Naive B cell (primary cell): ENCODE results near the gene ROBO4. TPM values are rescaled to one million over a fixed set of nuclear protein-coding genes. Genes with fewer than 3 reads are reported as not detected.

Experiments used
- ATAC-seq, 2 donors: fragments of 150-1000 bp; cut with Tn5 transposase; 2 replicates each; pipeline ENCODE4 v1.10.0; 2021; ENCODE audit warnings: low read depth in 2 of 2, mild to moderate bottlenecking in 2 of 2, moderate library complexity in 2 of 2
- DNase-seq: peaks from one replicate; pipeline ENCODE4 v3.0.0; 2022
- H3K27ac Mint-ChIP-seq, 6 donors: one replicate each; pipeline ENCODE4 v1.8.0; 2020 to 2022; ENCODE audit warnings: mild to moderate bottlenecking in 6 of 6, mixed read lengths in 6 of 6, moderate library complexity in 5 of 6, inconsistent platforms in 2 of 6
- H3K27me3 Mint-ChIP-seq, 3 donors: one replicate each; pipeline ENCODE4 v1.8.0; 2021 to 2022; ENCODE audit warnings: mixed read lengths in 3 of 3, mild to moderate bottlenecking in 1 of 3
- H3K36me3 Mint-ChIP-seq, 2 donors: one replicate each; pipeline ENCODE4 v1.8.0; 2020 to 2022; ENCODE audit warnings: mixed read lengths in 2 of 2, inconsistent platforms in 1 of 2, mild to moderate bottlenecking in 1 of 2
- H3K4me1 Mint-ChIP-seq, 3 donors: one replicate each; pipeline ENCODE4 v1.8.0; 2020 to 2022; ENCODE audit warnings: mixed read lengths in 3 of 3, inconsistent platforms in 1 of 3, mild to moderate bottlenecking in 1 of 3, moderate library complexity in 1 of 3
- H3K4me3 Mint-ChIP-seq, 8 donors: one replicate each; pipeline ENCODE4 v1.8.0; 2020 to 2022; ENCODE audit warnings: mild to moderate bottlenecking in 8 of 8, mixed read lengths in 8 of 8, moderate library complexity in 8 of 8, inconsistent platforms in 2 of 8
- H3K9me3 Mint-ChIP-seq, 7 donors: one replicate each; pipeline ENCODE4 v1.8.0; 2020 to 2022; ENCODE audit warnings: mixed read lengths in 7 of 7, mild to moderate bottlenecking in 5 of 7, inconsistent platforms in 2 of 7, moderate library complexity in 1 of 7
- polyA plus RNA-seq, 6 donors: library from polyadenylated mRNA; unstranded; fragments of 300-500 nt; fragmentation: Illumina TruSeq; gene quantifications; one replicate each; pipeline ENCODE4 v1.2.3, GENCODE V29; 2021; ENCODE audit warnings: low read depth in 6 of 6

ROBO4 gene
- polyA plus RNA-seq, 6 donors from 2014 or later, result not detected

- peaks cover 16 to 23% (median 23%) of the 10 kb centered on the region in 3 donors for H3K4me1 Mint-ChIP-seq
- peak overlapping the region in 1 of 6 donors; percentile 10 for H3K27ac Mint-ChIP-seq
- peaks cover 33 to 69% (median 67%) of the 10 kb centered on the region in 3 donors for H3K27me3 Mint-ChIP-seq
- H3K36me3 Mint-ChIP-seq, result peaks cover 0 to 15% of the 10 kb centered on the region in 2 donors
- H3K4me3 Mint-ChIP-seq, result peak overlapping the region in 1 of 8 donors; percentile 75
- ATAC-seq (no peak), DNase-seq (no peak)
- peaks cover 0 to 2% (median 0%) of the 10 kb centered on the region in 7 donors for H3K9me3 Mint-ChIP-seq
Measured at GRCh38 chr11:124879493-124880289, 18.0 kb downstream of the ROBO4 start.

GRCh38 chr11:124878759-124879492 is 18.7 kb downstream of the ROBO4 start:
- Mint-ChIP-seq H3K4me3 (peak overlapping the region in 4 of 8 donors; percentile 42 to 75 (median 50)), H3K9me3 (peaks cover 0 to 2% (median 0%) of the 10 kb centered on the region in 7 donors), H3K36me3 (peaks cover 0 to 15% of the 10 kb centered on the region in 2 donors), H3K27me3 (peaks cover 36 to 70% (median 69%) of the 10 kb centered on the region in 3 donors), H3K27ac (no peak overlapping the region), H3K4me1 (peaks cover 16 to 24% (median 23%) of the 10 kb centered on the region in 3 donors)
- no peak for DNase-seq
- no peak for ATAC-seq

GRCh38 chr11:124877910-124878758 is 19.5 kb downstream of the ROBO4 start:
- peak overlapping the region in 3 of 6 donors; percentile 16 to 43 (median 19) for H3K27ac Mint-ChIP-seq

GRCh38 chr11:124877631-124877909 is 20.1 kb downstream of the ROBO4 start:
- DNase-seq, result no peak
- Mint-ChIP-seq H3K27me3 (peaks cover 40 to 80% (median 78%) of the 10 kb centered on the region in 3 donors), H3K9me3 (peaks cover 0 to 2% (median 0%) of the 10 kb centered on the region in 7 donors), H3K36me3 (peaks cover 0 to 15% of the 10 kb centered on the region in 2 donors), H3K4me3 (peak overlapping the region; percentile 74 to 94 (median 88)), H3K4me1 (peaks cover 16 to 24% (median 23%) of the 10 kb centered on the region in 3 donors), H3K27ac (peak overlapping the region in 2 of 6 donors; percentile 16 to 43)
- no peak for ATAC-seq

More at GRCh38 chr11:124877910-124878758, 19.5 kb downstream of the ROBO4 start:
- H3K27me3 Mint-ChIP-seq, result peaks cover 40 to 74% (median 73%) of the 10 kb centered on the region in 3 donors
- no peak for DNase-seq
- ATAC-seq, result no peak
- peaks cover 0 to 2% (median 0%) of the 10 kb centered on the region in 7 donors for H3K9me3 Mint-ChIP-seq
- peak overlapping the region; percentile 69 to 94 (median 82) for H3K4me3 Mint-ChIP-seq
- H3K36me3 Mint-ChIP-seq, result peaks cover 0 to 15% of the 10 kb centered on the region in 2 donors
- peaks cover 16 to 24% (median 23%) of the 10 kb centered on the region in 3 donors for H3K4me1 Mint-ChIP-seq

GRCh38 chr11:124876818-124877630 is 20.6 kb downstream of the ROBO4 start:
- H3K9me3 Mint-ChIP-seq, result peaks cover 0 to 2% (median 0%) of the 10 kb centered on the region in 7 donors
- H3K4me3 Mint-ChIP-seq, result peak overlapping the region; percentile 76 to 94 (median 88)
- peaks cover 16 to 24% (median 23%) of the 10 kb centered on the region in 3 donors for H3K4me1 Mint-ChIP-seq
- H3K27me3 Mint-ChIP-seq, result peaks cover 45 to 85% (median 84%) of the 10 kb centered on the region in 3 donors
- DNase-seq (no peak), ATAC-seq (no peak)
- peak overlapping the region in 3 of 6 donors; percentile 14 to 91 (median 43) for H3K27ac Mint-ChIP-seq
- peaks cover 0 to 15% of the 10 kb centered on the region in 2 donors for H3K36me3 Mint-ChIP-seq

- H3K27me3 Mint-ChIP-seq, result peaks cover 53 to 90% (median 88%) of the 10 kb centered on the region in 3 donors
Measured at GRCh38 chr11:124875943-124876817, 21.5 kb downstream of the ROBO4 start.

GRCh38 chr11:124875401-124875800 is 22.3 kb downstream of the ROBO4 start:
- Mint-ChIP-seq H3K4me3 (peak overlapping the region; percentile 19 to 88 (median 74)), H3K36me3 (peaks cover 0 to 15% of the 10 kb centered on the region in 2 donors), H3K4me1 (peaks cover 16 to 24% (median 23%) of the 10 kb centered on the region in 3 donors), H3K9me3 (peaks cover 0 to 2% (median 0%) of the 10 kb centered on the region in 7 donors), H3K27me3 (peaks cover 58 to 91% (median 86%) of the 10 kb centered on the region in 3 donors), H3K27ac (peak overlapping the region in 2 of 6 donors; percentile 30 to 42)
- no peak for DNase-seq
- ATAC-seq, result no peak

More at GRCh38 chr11:124875943-124876817, 21.5 kb downstream of the ROBO4 start:
- peak overlapping the region in 3 of 6 donors; percentile 38 to 86 (median 82) for H3K27ac Mint-ChIP-seq
- DNase-seq, result peak; percentile 61
- peaks cover 0 to 2% (median 0%) of the 10 kb centered on the region in 7 donors for H3K9me3 Mint-ChIP-seq
- peaks cover 0 to 15% of the 10 kb centered on the region in 2 donors for H3K36me3 Mint-ChIP-seq
- H3K4me1 Mint-ChIP-seq, result peaks cover 16 to 24% (median 23%) of the 10 kb centered on the region in 3 donors
- peak; percentile 93 to 94 for ATAC-seq
- peak overlapping the region; percentile 76 to 94 (median 88) for H3K4me3 Mint-ChIP-seq

GRCh38 chr11:124874571-124875255 is 23.0 kb downstream of the ROBO4 start:
- DNase-seq, result no peak
- peaks cover 65 to 92% (median 86%) of the 10 kb centered on the region in 3 donors for H3K27me3 Mint-ChIP-seq
- ATAC-seq, result no peak
- H3K27ac Mint-ChIP-seq, result no peak overlapping the region
- H3K36me3 Mint-ChIP-seq, result peaks cover 0 to 15% of the 10 kb centered on the region in 2 donors
- H3K4me1 Mint-ChIP-seq, result peaks cover 16 to 25% (median 24%) of the 10 kb centered on the region in 3 donors
- peaks cover 0 to 4% (median 0%) of the 10 kb centered on the region in 7 donors for H3K9me3 Mint-ChIP-seq
- peak overlapping the region in 4 of 8 donors; percentile 33 to 79 (median 54) for H3K4me3 Mint-ChIP-seq

- peaks cover 23 to 30% (median 24%) of the 10 kb centered on the region in 3 donors for H3K4me1 Mint-ChIP-seq
- H3K4me3 Mint-ChIP-seq, result peak overlapping the region in 3 of 8 donors; percentile 1 to 42 (median 5)
- DNase-seq (no peak), ATAC-seq (no peak)
- peaks cover 0 to 4% (median 0%) of the 10 kb centered on the region in 7 donors for H3K9me3 Mint-ChIP-seq
- peaks cover 0 to 15% of the 10 kb centered on the region in 2 donors for H3K36me3 Mint-ChIP-seq
- H3K27me3 Mint-ChIP-seq, result peaks cover 67 to 92% (median 86%) of the 10 kb centered on the region in 3 donors
- no peak overlapping the region for H3K27ac Mint-ChIP-seq
Measured at GRCh38 chr11:124873951-124874350, 23.7 kb downstream of the ROBO4 start.

GRCh38 chr11:124872741-124873140 is 24.9 kb downstream of the ROBO4 start:
- H3K4me3 Mint-ChIP-seq, result no peak overlapping the region
- H3K36me3 Mint-ChIP-seq, result peaks cover 0 to 8% of the 10 kb centered on the region in 2 donors
- no peak overlapping the region for H3K27ac Mint-ChIP-seq
- ATAC-seq (no peak), DNase-seq (no peak)
- H3K9me3 Mint-ChIP-seq, result peaks cover 0 to 3% (median 0%) of the 10 kb centered on the region in 7 donors
- H3K4me1 Mint-ChIP-seq, result peaks cover 28 to 33% (median 31%) of the 10 kb centered on the region in 3 donors
- peaks cover 68 to 92% (median 86%) of the 10 kb centered on the region in 3 donors for H3K27me3 Mint-ChIP-seq
